ENCODE results near the gene ANKS1A. TPM values are rescaled to one million over a fixed set of nuclear protein-coding genes. Genes with fewer than 3 reads are reported as not detected.

Gene ANKS1A
- total RNA-seq, 1 experiment from 2014 or later, result 35.0 TPM

DNA sequence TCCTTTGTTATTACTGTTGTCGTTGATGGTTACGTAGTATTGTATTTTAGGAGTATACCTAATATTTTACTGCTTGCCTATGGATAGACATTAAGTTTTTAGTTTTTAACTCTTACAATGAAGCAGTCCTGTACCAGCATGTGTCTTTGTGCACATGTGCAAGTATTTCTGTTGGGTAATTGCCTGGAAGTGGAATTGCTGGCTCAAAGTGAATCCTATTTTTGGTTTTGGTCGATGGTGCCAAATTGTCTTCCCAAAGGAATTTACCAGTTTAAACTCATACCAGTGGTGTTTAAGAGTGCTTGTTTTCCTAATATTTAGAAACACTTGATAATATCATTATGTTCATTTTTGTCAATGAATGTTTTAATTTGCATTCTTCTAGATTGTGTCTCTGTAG lies 75.5 kb downstream of the ANKS1A start:
- 0 out of 2 replicates have a peak, but pooled peaks cover 2% of the 10 kb centered on the region for H3K4me1 Mint-ChIP-seq
- DNase-seq (ENCODE audit: low spot score) (no peak), ATAC-seq (no peak)
- ChIA-PET POLR2A (no interaction called here), CTCF (no interaction called here)
- no peaks in the 10 kb centered on the region for H3K36me3 Mint-ChIP-seq
- no peaks in the 10 kb centered on the region; the same call in 1 of the 2 replicates for H3K9me3 Mint-ChIP-seq
- no peaks in the 10 kb centered on the region for H3K27me3 Mint-ChIP-seq (ENCODE audit: low read depth)
- H3K27ac Mint-ChIP-seq, result no peak overlapping the region
- H3K4me3 Mint-ChIP-seq, result no peak overlapping the region
- TF ChIP-seq TCF7 (CRISPR knock-in tag; IDR thresholded peaks at IDR 0.05; ENCODE audit: low read depth) (no peak), MYBL2 (CRISPR knock-in tag; IDR thresholded peaks at IDR 0.05) (no peak), CREM (CRISPR knock-in tag; IDR thresholded peaks at IDR 0.05) (no peak), RELA (CRISPR knock-in tag; IDR thresholded peaks at IDR 0.05; ENCODE audit: borderline replicate concordance) (no peak), GABPB1 (CRISPR knock-in tag; IDR thresholded peaks at IDR 0.05) (no peak), KAT7 (CRISPR knock-in tag; IDR thresholded peaks at IDR 0.05; ENCODE audit: borderline replicate concordance) (no peak), ZNF263 (CRISPR knock-in tag; IDR thresholded peaks at IDR 0.05; ENCODE audit: low read depth) (no peak)
- TF ChIP-seq, protein P1, sequence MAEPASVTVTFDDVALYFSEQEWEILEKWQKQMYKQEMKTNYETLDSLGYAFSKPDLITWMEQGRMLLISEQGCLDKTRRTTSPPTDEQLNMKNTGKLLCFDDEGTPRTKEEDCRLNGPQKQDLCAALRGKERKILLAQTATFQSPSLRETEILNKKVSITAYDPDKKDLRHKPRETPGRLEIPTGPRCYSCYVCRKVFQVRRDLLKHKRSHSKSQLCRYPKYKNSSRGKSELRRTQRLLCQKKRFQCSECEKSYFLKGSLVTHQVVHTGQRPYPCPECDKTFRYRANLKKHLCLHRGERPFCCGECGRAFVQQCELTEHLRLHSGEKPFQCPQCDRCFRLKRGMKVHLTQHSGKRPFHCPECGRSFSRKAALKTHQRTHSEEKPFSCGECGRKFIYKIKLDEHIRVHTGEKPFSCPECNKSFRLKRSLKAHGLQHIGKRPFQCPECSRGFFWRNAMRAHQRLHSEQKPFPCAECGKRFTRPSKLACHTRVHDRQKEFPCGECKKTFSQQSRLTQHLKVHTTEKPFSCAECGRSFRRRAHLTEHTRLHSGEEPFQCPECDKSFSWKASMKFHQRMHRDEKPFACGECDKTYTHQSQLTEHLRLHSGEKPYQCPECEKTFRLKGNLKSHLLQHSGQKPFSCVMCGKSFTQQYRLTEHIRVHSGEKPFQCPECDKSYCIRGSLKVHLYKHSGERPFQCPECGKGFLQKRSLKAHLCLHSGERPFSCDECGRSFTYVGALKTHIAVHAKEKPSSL (CRISPR knock-in tag; conservative IDR thresholded peaks at IDR 0.05), result no peak
- TF ChIP-seq, protein P2, sequence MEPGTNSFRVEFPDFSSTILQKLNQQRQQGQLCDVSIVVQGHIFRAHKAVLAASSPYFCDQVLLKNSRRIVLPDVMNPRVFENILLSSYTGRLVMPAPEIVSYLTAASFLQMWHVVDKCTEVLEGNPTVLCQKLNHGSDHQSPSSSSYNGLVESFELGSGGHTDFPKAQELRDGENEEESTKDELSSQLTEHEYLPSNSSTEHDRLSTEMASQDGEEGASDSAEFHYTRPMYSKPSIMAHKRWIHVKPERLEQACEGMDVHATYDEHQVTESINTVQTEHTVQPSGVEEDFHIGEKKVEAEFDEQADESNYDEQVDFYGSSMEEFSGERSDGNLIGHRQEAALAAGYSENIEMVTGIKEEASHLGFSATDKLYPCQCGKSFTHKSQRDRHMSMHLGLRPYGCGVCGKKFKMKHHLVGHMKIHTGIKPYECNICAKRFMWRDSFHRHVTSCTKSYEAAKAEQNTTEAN (CRISPR knock-in tag; IDR thresholded peaks at IDR 0.05), result no peak
- TF ChIP-seq, protein P3, sequence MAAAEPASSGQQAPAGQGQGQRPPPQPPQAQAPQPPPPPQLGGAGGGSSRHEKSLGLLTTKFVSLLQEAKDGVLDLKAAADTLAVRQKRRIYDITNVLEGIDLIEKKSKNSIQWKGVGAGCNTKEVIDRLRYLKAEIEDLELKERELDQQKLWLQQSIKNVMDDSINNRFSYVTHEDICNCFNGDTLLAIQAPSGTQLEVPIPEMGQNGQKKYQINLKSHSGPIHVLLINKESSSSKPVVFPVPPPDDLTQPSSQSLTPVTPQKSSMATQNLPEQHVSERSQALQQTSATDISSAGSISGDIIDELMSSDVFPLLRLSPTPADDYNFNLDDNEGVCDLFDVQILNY (CRISPR knock-in tag; IDR thresholded peaks at IDR 0.05), result no peak
- TF ChIP-seq, protein P4, sequence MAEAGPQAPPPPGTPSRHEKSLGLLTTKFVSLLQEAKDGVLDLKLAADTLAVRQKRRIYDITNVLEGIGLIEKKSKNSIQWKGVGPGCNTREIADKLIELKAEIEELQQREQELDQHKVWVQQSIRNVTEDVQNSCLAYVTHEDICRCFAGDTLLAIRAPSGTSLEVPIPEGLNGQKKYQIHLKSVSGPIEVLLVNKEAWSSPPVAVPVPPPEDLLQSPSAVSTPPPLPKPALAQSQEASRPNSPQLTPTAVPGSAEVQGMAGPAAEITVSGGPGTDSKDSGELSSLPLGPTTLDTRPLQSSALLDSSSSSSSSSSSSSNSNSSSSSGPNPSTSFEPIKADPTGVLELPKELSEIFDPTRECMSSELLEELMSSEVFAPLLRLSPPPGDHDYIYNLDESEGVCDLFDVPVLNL (CRISPR knock-in tag; IDR thresholded peaks at IDR 0.05; ENCODE audit: borderline replicate concordance, low read depth), result no peak
- TF ChIP-seq, protein P5, sequence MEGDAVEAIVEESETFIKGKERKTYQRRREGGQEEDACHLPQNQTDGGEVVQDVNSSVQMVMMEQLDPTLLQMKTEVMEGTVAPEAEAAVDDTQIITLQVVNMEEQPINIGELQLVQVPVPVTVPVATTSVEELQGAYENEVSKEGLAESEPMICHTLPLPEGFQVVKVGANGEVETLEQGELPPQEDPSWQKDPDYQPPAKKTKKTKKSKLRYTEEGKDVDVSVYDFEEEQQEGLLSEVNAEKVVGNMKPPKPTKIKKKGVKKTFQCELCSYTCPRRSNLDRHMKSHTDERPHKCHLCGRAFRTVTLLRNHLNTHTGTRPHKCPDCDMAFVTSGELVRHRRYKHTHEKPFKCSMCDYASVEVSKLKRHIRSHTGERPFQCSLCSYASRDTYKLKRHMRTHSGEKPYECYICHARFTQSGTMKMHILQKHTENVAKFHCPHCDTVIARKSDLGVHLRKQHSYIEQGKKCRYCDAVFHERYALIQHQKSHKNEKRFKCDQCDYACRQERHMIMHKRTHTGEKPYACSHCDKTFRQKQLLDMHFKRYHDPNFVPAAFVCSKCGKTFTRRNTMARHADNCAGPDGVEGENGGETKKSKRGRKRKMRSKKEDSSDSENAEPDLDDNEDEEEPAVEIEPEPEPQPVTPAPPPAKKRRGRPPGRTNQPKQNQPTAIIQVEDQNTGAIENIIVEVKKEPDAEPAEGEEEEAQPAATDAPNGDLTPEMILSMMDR (IDR thresholded peaks at IDR 0.05), result no peak
- TF ChIP-seq, protein P6, sequence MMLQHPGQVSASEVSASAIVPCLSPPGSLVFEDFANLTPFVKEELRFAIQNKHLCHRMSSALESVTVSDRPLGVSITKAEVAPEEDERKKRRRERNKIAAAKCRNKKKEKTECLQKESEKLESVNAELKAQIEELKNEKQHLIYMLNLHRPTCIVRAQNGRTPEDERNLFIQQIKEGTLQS (CRISPR knock-in tag; conservative IDR thresholded peaks at IDR 0.05), result no peak
- TF ChIP-seq, protein P7, sequence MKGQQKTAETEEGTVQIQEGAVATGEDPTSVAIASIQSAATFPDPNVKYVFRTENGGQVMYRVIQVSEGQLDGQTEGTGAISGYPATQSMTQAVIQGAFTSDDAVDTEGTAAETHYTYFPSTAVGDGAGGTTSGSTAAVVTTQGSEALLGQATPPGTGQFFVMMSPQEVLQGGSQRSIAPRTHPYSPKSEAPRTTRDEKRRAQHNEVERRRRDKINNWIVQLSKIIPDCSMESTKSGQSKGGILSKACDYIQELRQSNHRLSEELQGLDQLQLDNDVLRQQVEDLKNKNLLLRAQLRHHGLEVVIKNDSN (CRISPR knock-in tag; IDR thresholded peaks at IDR 0.05), result no peak
- TF ChIP-seq, protein P8, sequence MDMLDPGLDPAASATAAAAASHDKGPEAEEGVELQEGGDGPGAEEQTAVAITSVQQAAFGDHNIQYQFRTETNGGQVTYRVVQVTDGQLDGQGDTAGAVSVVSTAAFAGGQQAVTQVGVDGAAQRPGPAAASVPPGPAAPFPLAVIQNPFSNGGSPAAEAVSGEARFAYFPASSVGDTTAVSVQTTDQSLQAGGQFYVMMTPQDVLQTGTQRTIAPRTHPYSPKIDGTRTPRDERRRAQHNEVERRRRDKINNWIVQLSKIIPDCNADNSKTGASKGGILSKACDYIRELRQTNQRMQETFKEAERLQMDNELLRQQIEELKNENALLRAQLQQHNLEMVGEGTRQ (CRISPR knock-in tag; IDR thresholded peaks at IDR 0.05), result no peak
- TF ChIP-seq, protein P9, sequence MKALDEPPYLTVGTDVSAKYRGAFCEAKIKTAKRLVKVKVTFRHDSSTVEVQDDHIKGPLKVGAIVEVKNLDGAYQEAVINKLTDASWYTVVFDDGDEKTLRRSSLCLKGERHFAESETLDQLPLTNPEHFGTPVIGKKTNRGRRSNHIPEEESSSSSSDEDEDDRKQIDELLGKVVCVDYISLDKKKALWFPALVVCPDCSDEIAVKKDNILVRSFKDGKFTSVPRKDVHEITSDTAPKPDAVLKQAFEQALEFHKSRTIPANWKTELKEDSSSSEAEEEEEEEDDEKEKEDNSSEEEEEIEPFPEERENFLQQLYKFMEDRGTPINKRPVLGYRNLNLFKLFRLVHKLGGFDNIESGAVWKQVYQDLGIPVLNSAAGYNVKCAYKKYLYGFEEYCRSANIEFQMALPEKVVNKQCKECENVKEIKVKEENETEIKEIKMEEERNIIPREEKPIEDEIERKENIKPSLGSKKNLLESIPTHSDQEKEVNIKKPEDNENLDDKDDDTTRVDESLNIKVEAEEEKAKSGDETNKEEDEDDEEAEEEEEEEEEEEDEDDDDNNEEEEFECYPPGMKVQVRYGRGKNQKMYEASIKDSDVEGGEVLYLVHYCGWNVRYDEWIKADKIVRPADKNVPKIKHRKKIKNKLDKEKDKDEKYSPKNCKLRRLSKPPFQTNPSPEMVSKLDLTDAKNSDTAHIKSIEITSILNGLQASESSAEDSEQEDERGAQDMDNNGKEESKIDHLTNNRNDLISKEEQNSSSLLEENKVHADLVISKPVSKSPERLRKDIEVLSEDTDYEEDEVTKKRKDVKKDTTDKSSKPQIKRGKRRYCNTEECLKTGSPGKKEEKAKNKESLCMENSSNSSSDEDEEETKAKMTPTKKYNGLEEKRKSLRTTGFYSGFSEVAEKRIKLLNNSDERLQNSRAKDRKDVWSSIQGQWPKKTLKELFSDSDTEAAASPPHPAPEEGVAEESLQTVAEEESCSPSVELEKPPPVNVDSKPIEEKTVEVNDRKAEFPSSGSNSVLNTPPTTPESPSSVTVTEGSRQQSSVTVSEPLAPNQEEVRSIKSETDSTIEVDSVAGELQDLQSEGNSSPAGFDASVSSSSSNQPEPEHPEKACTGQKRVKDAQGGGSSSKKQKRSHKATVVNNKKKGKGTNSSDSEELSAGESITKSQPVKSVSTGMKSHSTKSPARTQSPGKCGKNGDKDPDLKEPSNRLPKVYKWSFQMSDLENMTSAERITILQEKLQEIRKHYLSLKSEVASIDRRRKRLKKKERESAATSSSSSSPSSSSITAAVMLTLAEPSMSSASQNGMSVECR (CRISPR knock-in tag; IDR thresholded peaks at IDR 0.05; ENCODE audit: borderline replicate concordance), result no peak
- TF ChIP-seq, protein P10, sequence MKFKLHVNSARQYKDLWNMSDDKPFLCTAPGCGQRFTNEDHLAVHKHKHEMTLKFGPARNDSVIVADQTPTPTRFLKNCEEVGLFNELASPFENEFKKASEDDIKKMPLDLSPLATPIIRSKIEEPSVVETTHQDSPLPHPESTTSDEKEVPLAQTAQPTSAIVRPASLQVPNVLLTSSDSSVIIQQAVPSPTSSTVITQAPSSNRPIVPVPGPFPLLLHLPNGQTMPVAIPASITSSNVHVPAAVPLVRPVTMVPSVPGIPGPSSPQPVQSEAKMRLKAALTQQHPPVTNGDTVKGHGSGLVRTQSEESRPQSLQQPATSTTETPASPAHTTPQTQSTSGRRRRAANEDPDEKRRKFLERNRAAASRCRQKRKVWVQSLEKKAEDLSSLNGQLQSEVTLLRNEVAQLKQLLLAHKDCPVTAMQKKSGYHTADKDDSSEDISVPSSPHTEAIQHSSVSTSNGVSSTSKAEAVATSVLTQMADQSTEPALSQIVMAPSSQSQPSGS (CRISPR knock-in tag; IDR thresholded peaks at IDR 0.05; ENCODE audit: borderline replicate concordance, low read depth), result no peak
- TF ChIP-seq, protein P11, sequence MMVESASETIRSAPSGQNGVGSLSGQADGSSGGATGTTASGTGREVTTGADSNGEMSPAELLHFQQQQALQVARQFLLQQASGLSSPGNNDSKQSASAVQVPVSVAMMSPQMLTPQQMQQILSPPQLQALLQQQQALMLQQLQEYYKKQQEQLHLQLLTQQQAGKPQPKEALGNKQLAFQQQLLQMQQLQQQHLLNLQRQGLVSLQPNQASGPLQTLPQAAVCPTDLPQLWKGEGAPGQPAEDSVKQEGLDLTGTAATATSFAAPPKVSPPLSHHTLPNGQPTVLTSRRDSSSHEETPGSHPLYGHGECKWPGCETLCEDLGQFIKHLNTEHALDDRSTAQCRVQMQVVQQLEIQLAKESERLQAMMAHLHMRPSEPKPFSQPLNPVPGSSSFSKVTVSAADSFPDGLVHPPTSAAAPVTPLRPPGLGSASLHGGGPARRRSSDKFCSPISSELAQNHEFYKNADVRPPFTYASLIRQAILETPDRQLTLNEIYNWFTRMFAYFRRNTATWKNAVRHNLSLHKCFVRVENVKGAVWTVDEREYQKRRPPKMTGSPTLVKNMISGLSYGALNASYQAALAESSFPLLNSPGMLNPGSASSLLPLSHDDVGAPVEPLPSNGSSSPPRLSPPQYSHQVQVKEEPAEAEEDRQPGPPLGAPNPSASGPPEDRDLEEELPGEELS (CRISPR knock-in tag; IDR thresholded peaks at IDR 0.05), result no peak

Measured in WTC11 (cell line).